Lung (tissue), 12 donors: ENCODE measurements around the gene NTM. TPM values are rescaled to one million over a fixed set of nuclear protein-coding genes. Genes with fewer than 3 reads are reported as not detected.
A peak's percentile ranks its signal among the peaks of the same experiment; 100 is the strongest.
"Not testable (repeated sequence)": the region's sequence is repeated elsewhere in the genome, so short reads cannot be mapped to it uniquely, and the experiment has no call there.

ENCODE experiments used
- ATAC-seq: fragments of 200-7000 bp; cut with Tn5 transposase; one replicate; pipeline ENCODE4 v1.9.1; 2020; ENCODE audit warnings: moderate number of reproducible peaks; ENCODE audit not compliant: insufficient read depth, low FRiP score
- DNase-seq, 3 donors: peaks; one replicate each; pipeline ENCODE4 v3.0.0-alpha.2; 2013 to 2017
- H3K27ac ChIP-seq, 2 donors: one replicate each; pipeline ENCODE4 v1.5.1; 2013; ENCODE audit warnings: mild to moderate bottlenecking in 2 of 2, moderate library complexity in 2 of 2, control low read depth in 1 of 2, inconsistent platforms in 1 of 2, low read depth in 1 of 2, low read length in 1 of 2
- H3K27me3 ChIP-seq, 3 donors: one replicate each; pipeline ENCODE4 v1.5.1; 2013; ENCODE audit warnings: low read length in 2 of 3; ENCODE audit not compliant: control insufficient read depth in 3 of 3, insufficient read depth in 3 of 3
- H3K36me3 ChIP-seq, 4 donors: one replicate each; pipeline ENCODE4 v1.5.1; 2013; ENCODE audit warnings: low read length in 4 of 4, mild to moderate bottlenecking in 1 of 4, moderate library complexity in 1 of 4; ENCODE audit not compliant: control insufficient read depth in 4 of 4, insufficient read depth in 4 of 4
- H3K4me1 ChIP-seq, 5 donors: one replicate each; pipeline ENCODE4 v1.5.1; 2013; ENCODE audit warnings: low read length in 5 of 5, mild to moderate bottlenecking in 2 of 5, moderate library complexity in 1 of 5; ENCODE audit not compliant: control insufficient read depth in 5 of 5, insufficient read depth in 5 of 5
- H3K4me3 ChIP-seq: one replicate; pipeline ENCODE4 v1.5.1; 2013; ENCODE audit warnings: mild to moderate bottlenecking, control low read depth, moderate library complexity
- H3K9ac ChIP-seq, 2 donors: one replicate each; pipeline ENCODE4 v1.5.1; 2013; ENCODE audit warnings: low read length in 2 of 2, control low read depth in 1 of 2; ENCODE audit not compliant: insufficient read depth in 1 of 2
- H3K9me3 ChIP-seq, 4 donors: one replicate each; pipeline ENCODE4 v1.5.1; 2013; ENCODE audit warnings: low read length in 3 of 4, mild to moderate bottlenecking in 1 of 4, moderate library complexity in 1 of 4; ENCODE audit not compliant: control insufficient read depth in 4 of 4, insufficient read depth in 3 of 4
- WGBS, 2 donors: extraction: QIAGEN DNeasy Blood & Tissue Kit; methylation state at CpG; one replicate each; pipeline ENCODE4 v1.1.7; 2013; 5-methylcytosine and 5-hydroxymethylcytosine counted together
- polyA plus RNA-seq, 2 donors: library from polyadenylated mRNA; stranded (reverse); fragments of 200-250 nt; gene quantifications; one replicate each; pipeline ENCODE4 v1.2.1, GENCODE V29; 2013
- total RNA-seq, 2 donors: library from RNA; depleted of rRNA in 1 of 2; stranded (reverse); fragments of >200 nt in 1 of 2; gene quantifications; one replicate each; pipeline ENCODE4 v1.2.1, GENCODE V29; 2014 to 2021
- TF ChIP-seq, protein P1 (sequence below): IDR thresholded peaks from 2 replicates; pipeline ENCODE4 v1.5.1; 2012; ENCODE audit warnings: mild to moderate bottlenecking; ENCODE audit errors: control extremely low read depth, extremely low read depth
- donor health status: control.
- donor health status: control.
- donor health status: Bipolar disorder and iron deficiency.
- donor health status: healthy.
- donor health status: DM: yes; HTN: yes; CAD: no.

The NTM gene
- total and polyA plus RNA-seq, 4 donors, result 0.39 to 30.9 (median 7.2) TPM

- Histone ChIP-seq H3K4me1 (peaks cover 0 to 2% (median 0%) of the 10 kb centered on the region in 5 donors), H3K4me3 (no peak overlapping the region), H3K36me3 (no peaks in the 10 kb centered on the region), H3K27ac (no peak overlapping the region), H3K9ac (no peak overlapping the region), H3K27me3 (no peaks in the 10 kb centered on the region), H3K9me3 (no peaks in the 10 kb centered on the region)
- WGBS, 2 donors, result 62 to 76% methylated on average over 2 of the region's 2 CpGs
- no peak for ATAC-seq
- TF ChIP-seq, protein P1, sequence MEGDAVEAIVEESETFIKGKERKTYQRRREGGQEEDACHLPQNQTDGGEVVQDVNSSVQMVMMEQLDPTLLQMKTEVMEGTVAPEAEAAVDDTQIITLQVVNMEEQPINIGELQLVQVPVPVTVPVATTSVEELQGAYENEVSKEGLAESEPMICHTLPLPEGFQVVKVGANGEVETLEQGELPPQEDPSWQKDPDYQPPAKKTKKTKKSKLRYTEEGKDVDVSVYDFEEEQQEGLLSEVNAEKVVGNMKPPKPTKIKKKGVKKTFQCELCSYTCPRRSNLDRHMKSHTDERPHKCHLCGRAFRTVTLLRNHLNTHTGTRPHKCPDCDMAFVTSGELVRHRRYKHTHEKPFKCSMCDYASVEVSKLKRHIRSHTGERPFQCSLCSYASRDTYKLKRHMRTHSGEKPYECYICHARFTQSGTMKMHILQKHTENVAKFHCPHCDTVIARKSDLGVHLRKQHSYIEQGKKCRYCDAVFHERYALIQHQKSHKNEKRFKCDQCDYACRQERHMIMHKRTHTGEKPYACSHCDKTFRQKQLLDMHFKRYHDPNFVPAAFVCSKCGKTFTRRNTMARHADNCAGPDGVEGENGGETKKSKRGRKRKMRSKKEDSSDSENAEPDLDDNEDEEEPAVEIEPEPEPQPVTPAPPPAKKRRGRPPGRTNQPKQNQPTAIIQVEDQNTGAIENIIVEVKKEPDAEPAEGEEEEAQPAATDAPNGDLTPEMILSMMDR, result no peak
- DNase-seq, result no peak
These were observed 116.7 kb downstream of the NTM start for GRCh38 chr11:131486937-131487635.

GRCh38 chr11:131488238-131488637 is 117.8 kb downstream of the NTM start:
- TF ChIP-seq, protein P1, result no peak
- WGBS, 2 donors, result 66 to 74% methylated on average over 4 of the region's 4 CpGs
- Histone ChIP-seq H3K27me3 (no peaks in the 10 kb centered on the region), H3K36me3 (no peaks in the 10 kb centered on the region), H3K27ac (no peak overlapping the region), H3K4me1 (peaks cover 0 to 2% (median 0%) of the 10 kb centered on the region in 5 donors), H3K9me3 (no peaks in the 10 kb centered on the region), H3K9ac (no peak overlapping the region), H3K4me3 (no peak overlapping the region)
- DNase-seq, result peak; percentile 28 to 71 (median 58)
- ATAC-seq, result no peak

- H3K4me1 ChIP-seq, result peaks cover 0 to 2% (median 0%) of the 10 kb centered on the region in 5 donors
- no peak overlapping the region for H3K9ac ChIP-seq
- ATAC-seq, result no peak
- H3K9me3 ChIP-seq, result no peaks in the 10 kb centered on the region
- TF ChIP-seq, protein P1, result no peak
- H3K4me3 ChIP-seq, result no peak overlapping the region
- 74 to 78% methylated on average over 4 of the region's 4 CpGs for WGBS, 2 donors
- no peak for DNase-seq
- no peaks in the 10 kb centered on the region for H3K27me3 ChIP-seq
- no peaks in the 10 kb centered on the region for H3K36me3 ChIP-seq
- H3K27ac ChIP-seq, result no peak overlapping the region
These were observed 121.1 kb downstream of the NTM start for GRCh38 chr11:131491503-131491902.

DNA sequence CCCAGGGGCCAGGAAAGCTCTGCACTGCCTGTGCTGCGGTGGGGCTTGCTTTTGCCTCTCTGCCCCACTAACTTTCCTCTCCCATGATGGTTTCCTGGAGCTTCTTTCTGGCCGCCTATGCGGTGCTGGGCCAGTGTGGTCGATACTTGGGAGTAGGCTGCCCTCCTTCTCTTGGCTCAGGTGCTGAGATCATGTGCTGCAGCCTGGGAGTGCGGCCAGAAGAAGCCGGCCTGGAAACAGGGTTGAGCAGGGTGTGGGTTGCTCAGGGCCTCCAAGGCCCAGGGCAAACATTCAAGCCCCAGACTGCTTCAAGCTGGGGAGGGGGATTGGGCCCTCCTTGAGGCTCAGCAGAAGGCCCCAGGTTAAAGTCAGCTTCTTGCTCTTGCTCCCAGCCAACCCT is 125.0 kb downstream of the NTM start:
- H3K36me3 ChIP-seq, result no peaks in the 10 kb centered on the region
- H3K27me3 ChIP-seq, result peaks cover 0 to 2% (median 0%) of the 10 kb centered on the region in 3 donors
- DNase-seq (peak in 1 of 3 donors; percentile 13), ATAC-seq (peak; percentile 37)
- TF ChIP-seq, protein P1, result no peak
- H3K4me3 ChIP-seq, result no peak overlapping the region
- peaks cover 0 to 2% (median 0%) of the 10 kb centered on the region in 5 donors for H3K4me1 ChIP-seq
- no peaks in the 10 kb centered on the region for H3K9me3 ChIP-seq
- WGBS, 2 donors, result 69 to 73% methylated on average over 6 of the region's 6 CpGs
- no peak overlapping the region for H3K9ac ChIP-seq
- no peak overlapping the region for H3K27ac ChIP-seq

GRCh38 chr11:131497686-131498085 is 127.3 kb downstream of the NTM start:
- not testable (repeated sequence) for ATAC-seq, DNase-seq, H3K27me3 ChIP-seq, H3K4me3 ChIP-seq, H3K9ac ChIP-seq, H3K9me3 ChIP-seq, H3K36me3 ChIP-seq, H3K27ac ChIP-seq, H3K4me1 ChIP-seq
- WGBS, 2 donors, result 91 to 98% methylated on average over 5 of the region's 5 CpGs
